Right atrium auricular region (tissue), 2 donors: ENCODE data around the gene CYP3A7. TPM values are rescaled to one million over a fixed set of nuclear protein-coding genes. Genes with fewer than 3 reads are reported as not detected.
"Not testable (repeated sequence)": the region's sequence is repeated elsewhere in the genome, so short reads cannot be mapped to it uniquely, and the experiment has no call there.

Source experiments
- DNase-seq: peaks from one replicate; pipeline ENCODE4 v3.0.0-alpha.2; 2019; ENCODE audit warnings: low spot score
- H3K27ac ChIP-seq, 2 donors: fragments of 200-600 bp; sonication (generic); 1 replicate in 1 of 2; 2 replicates in 1 of 2; pipeline ENCODE4 v1.5.1; 2016 to 2019
- H3K27me3 ChIP-seq, 2 donors: fragments of 200-600 bp; sonication (generic); one replicate each; pipeline versions ENCODE4 v1.5.1 to v1.6.0; 2017 to 2019
- H3K36me3 ChIP-seq: fragments of 200-600 bp; sonication (generic); one replicate; pipeline ENCODE4 v1.5.1; 2016
- H3K4me1 ChIP-seq, 2 donors: fragments of 200-600 bp; sonication (generic); one replicate each; pipeline versions ENCODE4 v1.5.1 to v1.6.0; 2017 to 2019
- H3K4me3 ChIP-seq, 2 donors: fragments of 200-600 bp; sonication (generic); 1 replicate in 1 of 2; 2 replicates in 1 of 2; pipeline ENCODE4 v1.5.1; 2017 to 2019; ENCODE audit warnings: mild to moderate bottlenecking in 1 of 2, moderate library complexity in 1 of 2
- H3K9me3 ChIP-seq, 2 donors: fragments of 200-600 bp; sonication (generic); one replicate each; pipeline ENCODE4 v1.5.1; 2019
- CTCF ChIP-seq, 2 donors: fragments of 200-600 bp; sonication (generic); IDR thresholded peaks; one replicate each; pipeline ENCODE4 v1.5.1; 2019; ENCODE audit warnings: antibody characterized with exemption in 2 of 2
- total RNA-seq, 2 donors: library from RNA; depleted of rRNA; stranded (reverse); fragments of >200 nt; gene quantifications; one replicate each; pipeline ENCODE4 v1.1.0, GENCODE V29; 2016

The CYP3A7 gene
- total RNA-seq, 2 donors from 2014 or later = 0.82 to 2.0 TPM

GRCh38 chr7:99742737-99743394, 7.9 kb upstream of the CYP3A7 start:
- no peaks in the 10 kb centered on the region for H3K4me1 ChIP-seq
- no peaks in the 10 kb centered on the region for H3K36me3 ChIP-seq
- no peak overlapping the region for H3K4me3 ChIP-seq
- H3K27ac ChIP-seq = no peak overlapping the region
- TF ChIP-seq CTCF (IDR thresholded peaks at IDR 0.05) = no peak
- H3K9me3 ChIP-seq = no peaks in the 10 kb centered on the region
- DNase-seq = no peak
- H3K27me3 ChIP-seq = no peaks in the 10 kb centered on the region

GRCh38 chr7:99741441-99741795, 6.4 kb upstream of the CYP3A7 start:
- Histone ChIP-seq H3K27me3 (no peaks in the 10 kb centered on the region), H3K4me3 (no peak overlapping the region), H3K27ac (no peak overlapping the region), H3K36me3 (peaks cover 5% of the 10 kb centered on the region), H3K9me3 (no peaks in the 10 kb centered on the region), H3K4me1 (no peaks in the 10 kb centered on the region)
- no peak for DNase-seq
- no peak for TF ChIP-seq CTCF (IDR thresholded peaks at IDR 0.05)

GRCh38 chr7:99740573-99741440, 5.8 kb upstream of the CYP3A7 start:
- H3K27me3 ChIP-seq = no peaks in the 10 kb centered on the region
- no peak for DNase-seq
- peaks cover 5% of the 10 kb centered on the region for H3K36me3 ChIP-seq
- H3K4me3 ChIP-seq = no peak overlapping the region
- no peaks in the 10 kb centered on the region for H3K4me1 ChIP-seq
- H3K27ac ChIP-seq = no peak overlapping the region
- H3K9me3 ChIP-seq = no peaks in the 10 kb centered on the region
- TF ChIP-seq CTCF (IDR thresholded peaks at IDR 0.05) = no peak

- TF ChIP-seq CTCF (IDR thresholded peaks at IDR 0.05) = no peak
- no peaks in the 10 kb centered on the region for H3K4me1 ChIP-seq
- DNase-seq = no peak
- H3K9me3 ChIP-seq = no peaks in the 10 kb centered on the region
- H3K36me3 ChIP-seq = peaks cover 5% of the 10 kb centered on the region
- no peak overlapping the region for H3K4me3 ChIP-seq
- H3K27me3 ChIP-seq = no peaks in the 10 kb centered on the region
- no peak overlapping the region for H3K27ac ChIP-seq
Measured at GRCh38 chr7:99739699-99740572, 4.9 kb upstream of the CYP3A7 start.

GRCh38 chr7:99737726-99738125, 2.7 kb upstream of the CYP3A7 start:
- DNase-seq = no peak
- H3K36me3 ChIP-seq = peaks cover 5% of the 10 kb centered on the region
- no peaks in the 10 kb centered on the region for H3K27me3 ChIP-seq
- no peak overlapping the region for H3K4me3 ChIP-seq
- TF ChIP-seq CTCF (IDR thresholded peaks at IDR 0.05) = no peak
- H3K27ac ChIP-seq = no peak overlapping the region
- H3K9me3 ChIP-seq = no peaks in the 10 kb centered on the region
- H3K4me1 ChIP-seq = no peaks in the 10 kb centered on the region

GRCh38 chr7:99736667-99737066, 1.7 kb upstream of the CYP3A7 start:
- H3K4me1 ChIP-seq, DNase-seq, H3K27me3 ChIP-seq, H3K36me3 ChIP-seq, H3K27ac ChIP-seq, H3K9me3 ChIP-seq, H3K4me3 ChIP-seq: not testable (repeated sequence)
